ENCODE data around the gene IL20.
A peak's percentile ranks its signal among the peaks of the same experiment; 100 is the strongest.

The IL20 gene

GRCh38 chr1:206907304-206907991 lies 42.0 kb downstream of the IL20 start:
- Mint-ChIP-seq H3K9me3 (no peaks in the 10 kb centered on the region), H3K27me3 (ENCODE audit: low read depth) (peaks cover 78% of the 10 kb centered on the region), H3K36me3 (ENCODE audit: low read depth) (no peaks in the 10 kb centered on the region), H3K4me3 (peak overlapping the region in 2 of 3 experiments; percentile 12 to 51), H3K4me1 (peaks cover 12% of the 10 kb centered on the region), H3K27ac (no peak overlapping the region)
- TF ChIP-seq CTCF (IDR thresholded peaks at IDR 0.05; ENCODE audit: unreplicated experiment in 3 of 3) = no peak

- no peak for TF ChIP-seq CTCF (IDR thresholded peaks at IDR 0.05; ENCODE audit: unreplicated experiment in 3 of 3)
- Mint-ChIP-seq H3K36me3 (ENCODE audit: low read depth) (no peaks in the 10 kb centered on the region), H3K9me3 (no peaks in the 10 kb centered on the region), H3K4me3 (peak overlapping the region; percentile 12 to 60 (median 51)), H3K27me3 (ENCODE audit: low read depth) (peaks cover 78% of the 10 kb centered on the region), H3K4me1 (peaks cover 12% of the 10 kb centered on the region), H3K27ac (no peak overlapping the region)
Observed at GRCh38 chr1:206908038-206908437, 42.6 kb downstream of the IL20 start.

GRCh38 chr1:206909161-206909882 lies 43.9 kb downstream of the IL20 start:
- Mint-ChIP-seq H3K9me3 (no peaks in the 10 kb centered on the region), H3K4me3 (peak overlapping the region; percentile 59 to 74 (median 68)), H3K36me3 (ENCODE audit: low read depth) (no peaks in the 10 kb centered on the region), H3K27ac (peak overlapping the region in 1 of 3 experiments; percentile 36), H3K27me3 (ENCODE audit: low read depth) (peaks cover 86% of the 10 kb centered on the region), H3K4me1 (peaks cover 4% of the 10 kb centered on the region)
- TF ChIP-seq CTCF (IDR thresholded peaks at IDR 0.05; ENCODE audit: unreplicated experiment in 3 of 3) = no peak

GRCh38 chr1:206909883-206910318 lies 44.5 kb downstream of the IL20 start:
- no peak overlapping the region for H3K27ac Mint-ChIP-seq
- H3K36me3 Mint-ChIP-seq (ENCODE audit: low read depth) = no peaks in the 10 kb centered on the region
- peak overlapping the region; percentile 55 to 67 (median 55) for H3K4me3 Mint-ChIP-seq
- H3K9me3 Mint-ChIP-seq = no peaks in the 10 kb centered on the region
- H3K4me1 Mint-ChIP-seq = peaks cover 4% of the 10 kb centered on the region
- peaks cover 87% of the 10 kb centered on the region for H3K27me3 Mint-ChIP-seq (ENCODE audit: low read depth)
- no peak for TF ChIP-seq CTCF (IDR thresholded peaks at IDR 0.05; ENCODE audit: unreplicated experiment in 3 of 3)

GRCh38 chr1:206911064-206911663 lies 45.7 kb downstream of the IL20 start:
- peaks cover 4% of the 10 kb centered on the region for H3K4me1 Mint-ChIP-seq
- no peaks in the 10 kb centered on the region for H3K9me3 Mint-ChIP-seq
- peak; percentile 85 to 95 (median 93) for TF ChIP-seq CTCF (IDR thresholded peaks at IDR 0.05; ENCODE audit: unreplicated experiment in 3 of 3)
- no peak overlapping the region for H3K27ac Mint-ChIP-seq
- H3K27me3 Mint-ChIP-seq (ENCODE audit: low read depth) = peaks cover 87% of the 10 kb centered on the region
- H3K4me3 Mint-ChIP-seq = peak overlapping the region; percentile 37 to 59 (median 52)
- H3K36me3 Mint-ChIP-seq (ENCODE audit: low read depth) = no peaks in the 10 kb centered on the region

All from nephron (organoid).